Fibroblast of pulmonary artery (primary cell): ENCODE results near the gene CIITA.
A peak's percentile ranks its signal among the peaks of the same experiment; 100 is the strongest.

Experiments used
- DNase-seq: peaks from one replicate; pipeline ENCODE4 v3.0.0-alpha.2; 2010; ENCODE audit warnings: low read depth
- H3K4me3 ChIP-seq: replicated peaks from 2 replicates; pipeline ENCODE4 v1.5.1; 2011; ENCODE audit warnings: low read depth, mild to moderate bottlenecking, control low read depth, low read length, moderate library complexity
- TF ChIP-seq, protein P1 (sequence below): IDR thresholded peaks from 2 replicates; pipeline ENCODE4 v1.5.1; 2011; ENCODE audit warnings: mild to moderate bottlenecking, control low read depth, low read length, inconsistent platforms; ENCODE audit errors: missing control alignments

CIITA gene

DNA sequence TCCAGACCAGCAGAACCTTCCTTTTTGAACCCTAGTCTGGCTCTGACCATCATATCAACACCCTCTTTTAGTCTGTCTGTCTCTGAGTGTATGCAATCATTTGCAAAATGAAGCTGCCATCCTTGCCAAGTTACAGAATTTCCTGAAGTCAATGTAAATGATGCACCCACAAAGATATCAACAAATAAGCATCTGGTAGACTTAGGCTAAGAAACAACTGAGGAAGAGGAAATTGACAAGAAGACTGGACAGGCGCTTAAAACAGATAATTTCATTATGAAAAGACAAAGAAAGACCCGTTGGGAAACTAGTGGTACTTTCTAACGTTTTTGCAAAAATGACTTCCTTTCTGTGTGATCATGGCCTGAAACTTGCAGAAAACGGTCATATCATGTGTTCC lies 24.7 kb upstream of the CIITA start:
- no peak overlapping the region for H3K4me3 ChIP-seq
- TF ChIP-seq, protein P1, sequence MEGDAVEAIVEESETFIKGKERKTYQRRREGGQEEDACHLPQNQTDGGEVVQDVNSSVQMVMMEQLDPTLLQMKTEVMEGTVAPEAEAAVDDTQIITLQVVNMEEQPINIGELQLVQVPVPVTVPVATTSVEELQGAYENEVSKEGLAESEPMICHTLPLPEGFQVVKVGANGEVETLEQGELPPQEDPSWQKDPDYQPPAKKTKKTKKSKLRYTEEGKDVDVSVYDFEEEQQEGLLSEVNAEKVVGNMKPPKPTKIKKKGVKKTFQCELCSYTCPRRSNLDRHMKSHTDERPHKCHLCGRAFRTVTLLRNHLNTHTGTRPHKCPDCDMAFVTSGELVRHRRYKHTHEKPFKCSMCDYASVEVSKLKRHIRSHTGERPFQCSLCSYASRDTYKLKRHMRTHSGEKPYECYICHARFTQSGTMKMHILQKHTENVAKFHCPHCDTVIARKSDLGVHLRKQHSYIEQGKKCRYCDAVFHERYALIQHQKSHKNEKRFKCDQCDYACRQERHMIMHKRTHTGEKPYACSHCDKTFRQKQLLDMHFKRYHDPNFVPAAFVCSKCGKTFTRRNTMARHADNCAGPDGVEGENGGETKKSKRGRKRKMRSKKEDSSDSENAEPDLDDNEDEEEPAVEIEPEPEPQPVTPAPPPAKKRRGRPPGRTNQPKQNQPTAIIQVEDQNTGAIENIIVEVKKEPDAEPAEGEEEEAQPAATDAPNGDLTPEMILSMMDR: no peak
- DNase-seq: no peak

DNA sequence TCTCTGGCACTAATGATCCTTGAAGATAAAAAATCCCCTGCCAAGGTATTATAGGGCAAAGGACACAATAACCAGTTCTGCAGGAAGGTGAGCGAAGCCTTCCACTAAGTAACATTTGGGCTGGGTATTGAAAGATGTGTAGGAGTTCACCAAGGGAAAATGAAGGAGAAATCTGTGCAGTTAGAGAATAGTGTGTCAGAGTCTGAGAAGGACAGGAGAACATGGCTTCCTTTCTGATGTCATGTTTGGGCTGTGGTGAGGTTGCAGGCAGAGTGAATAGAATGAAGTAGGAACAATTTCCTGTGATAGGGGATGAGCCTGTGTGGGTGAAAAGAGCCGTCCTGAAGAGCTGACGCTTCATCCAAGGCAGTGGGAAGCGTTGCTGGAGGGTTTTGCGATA lies 24.1 kb upstream of the CIITA start:
- no peak overlapping the region for H3K4me3 ChIP-seq
- TF ChIP-seq, protein P1: no peak
- DNase-seq: no peak

DNA sequence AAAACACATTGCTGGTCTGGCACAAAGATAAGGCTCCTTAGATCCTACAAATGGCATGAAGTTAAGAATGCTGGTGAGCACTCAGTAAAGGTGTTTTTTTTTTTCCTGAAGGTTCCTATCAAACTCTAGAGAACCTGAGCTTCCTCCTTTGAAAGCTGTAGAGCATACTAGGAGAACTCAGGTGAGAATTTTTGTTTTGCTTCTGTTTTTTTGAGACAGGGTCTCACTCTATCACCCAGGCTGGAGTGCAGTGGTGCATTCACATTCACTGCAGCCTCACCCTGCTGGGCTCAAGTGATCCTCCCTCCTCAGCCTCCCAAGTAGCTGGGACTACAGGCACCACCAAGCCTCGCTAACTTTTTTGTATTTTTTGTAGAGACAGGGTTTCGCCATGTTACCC lies 21.0 kb upstream of the CIITA start:
- TF ChIP-seq, protein P1: no peak
- H3K4me3 ChIP-seq: no peak overlapping the region

GRCh38 chr16:10858203-10858602 lies 18.8 kb upstream of the CIITA start:
- TF ChIP-seq, protein P1: no peak
- H3K4me3 ChIP-seq: no peak overlapping the region
- no peak for DNase-seq

More for the DNA sequence above, 21.0 kb upstream of the CIITA start:
- DNase-seq: no peak

GRCh38 chr16:10859020-10859419 lies 18.0 kb upstream of the CIITA start:
- no peak for DNase-seq
- no peak overlapping the region for H3K4me3 ChIP-seq
- TF ChIP-seq, protein P1: no peak

- DNase-seq: no peak
- TF ChIP-seq, protein P1: no peak
- no peak overlapping the region for H3K4me3 ChIP-seq
Observed at GRCh38 chr16:10859658-10860057, 17.3 kb upstream of the CIITA start.

DNA sequence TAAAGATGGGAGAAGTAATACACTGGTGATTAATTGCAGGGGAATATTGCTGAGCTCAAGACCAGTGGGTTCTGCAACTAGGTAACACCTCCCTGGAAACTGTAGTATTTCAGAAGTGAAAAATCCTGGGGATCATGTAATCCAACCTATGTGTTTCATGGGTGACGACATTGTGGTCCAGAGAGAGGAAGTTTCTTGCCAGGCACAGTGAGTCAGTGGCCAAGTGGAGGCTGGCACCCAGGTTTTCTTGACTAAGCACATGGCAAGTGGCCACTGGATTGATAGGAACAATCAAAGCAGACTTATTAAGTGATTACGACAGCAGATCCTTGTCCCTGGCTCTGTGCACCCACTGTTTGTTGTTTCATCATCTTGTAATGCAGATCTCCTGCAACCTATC lies 14.6 kb upstream of the CIITA start:
- TF ChIP-seq, protein P1: no peak
- DNase-seq: peak; percentile 67
- no peak overlapping the region for H3K4me3 ChIP-seq
